K562 (cell line): ENCODE measurements around the gene NUDT22. TPM values are rescaled to one million over a fixed set of nuclear protein-coding genes. Genes with fewer than 3 reads are reported as not detected.

Experiments
- ATAC-seq: fragments of 200-7000 bp; cut with Tn5 transposase; 3 replicates; pipeline ENCODE4 v1.9.1; 2020; ENCODE audit warnings: moderate library complexity
- BruUV-seq: library from RNA; stranded (reverse); fragments of 400-500 nt; replicated peaks from 2 replicates; lab custom pipeline; 2021; lab: Mats Ljungman, UMichigan
- CTCF ChIA-PET: fragments of 300-600 bp; formaldehyde crosslinking; extraction: SDS; loops from one replicate; lab custom pipeline; 2021; ENCODE audit warnings: low intra/inter-chr PET ratio; lab: Yijun Ruan, JAX
- POLR2A ChIA-PET: fragments of 300-600, 350-650 bp; sonication (Branson Sonifier 250); formaldehyde crosslinking; extraction: SDS; loops from one replicate; lab custom pipeline; 2021; ENCODE audit warnings: antibody characterized with exemption, inconsistent platforms; lab: Yijun Ruan, JAX
- DNase-seq, 4 experiments: peaks; one replicate each; pipeline versions ENCODE4 v3.0.0 to v3.0.0-alpha.2; 2011 to 2018; ENCODE audit warnings: low spot score in 3 of 4, mixed read lengths in 3 of 4; ENCODE audit errors: extremely low read depth in 1 of 4
- FAIRE-seq: peaks from 2 replicates; lab custom pipeline; 2011; peaks lifted over from hg19 to GRCh38; lab: Jason Lieb, UNC
- H2AFZ ChIP-seq: 2 replicates; pipeline ENCODE4 v1.6.0; 2011; ENCODE audit warnings: low read depth, low read length, control low read depth, inconsistent platforms
- H3K27ac ChIP-seq: fragments of 200-600 bp; 3 replicates; pipeline ENCODE4 v1.8.0; 2011; ENCODE audit warnings: low read depth, mild to moderate bottlenecking, control low read depth, inconsistent platforms, low read length, moderate library complexity, mixed read lengths; ENCODE audit errors: extremely low read depth
- H3K27me3 ChIP-seq, 2 experiments: fragments of 300-600 bp in 1 of 2; 2 replicates in 1 of 2; 3 replicates in 1 of 2; pipeline versions ENCODE4 v1.6.0 to v1.8.0; 2011; ENCODE audit warnings: inconsistent platforms in 2 of 2, low read length in 2 of 2, mild to moderate bottlenecking in 1 of 2, mixed read lengths in 1 of 2, moderate library complexity in 1 of 2; ENCODE audit not compliant: control insufficient read depth in 2 of 2, insufficient read depth in 2 of 2
- H3K36me3 ChIP-seq: fragments of 300-600 bp; 3 replicates; pipeline ENCODE4 v1.8.0; 2011; ENCODE audit warnings: mild to moderate bottlenecking, low read length, inconsistent platforms; ENCODE audit not compliant: control insufficient read depth, insufficient read depth
- H3K4me1 ChIP-seq, 2 experiments: fragments of 200-600 bp in 1 of 2; replicated peaks in 1 of 2; 2 replicates in 1 of 2; 3 replicates in 1 of 2; pipeline versions ENCODE4 v1.5.1 to v1.8.0; 2011; ENCODE audit warnings: inconsistent platforms in 2 of 2, low read length in 2 of 2, mild to moderate bottlenecking in 1 of 2, mixed read lengths in 1 of 2, moderate library complexity in 1 of 2; ENCODE audit not compliant: control insufficient read depth in 2 of 2, insufficient read depth in 2 of 2
- H3K4me2 ChIP-seq: 2 replicates; pipeline ENCODE4 v1.6.1; 2011; ENCODE audit warnings: low read length, control low read depth, inconsistent platforms, mixed read lengths; ENCODE audit not compliant: insufficient read depth
- H3K4me3 ChIP-seq: fragments of 200-600 bp; sonication (generic), shearing (Covaris generic); 2 replicates; pipeline ENCODE4 v1.5.1; 2016; ENCODE audit warnings: control low read depth, inconsistent platforms
- H3K79me2 ChIP-seq: fragments of 200-600 bp; 3 replicates; pipeline ENCODE4 v1.8.0; 2011; ENCODE audit warnings: low read length, inconsistent platforms; ENCODE audit not compliant: control insufficient read depth, insufficient read depth
- H3K9ac ChIP-seq, 2 experiments: 2 replicates each; pipeline versions ENCODE4 v1.6.0 to v1.6.1; 2011; ENCODE audit warnings: low read depth in 2 of 2, low read length in 2 of 2, control low read depth in 1 of 2, inconsistent platforms in 1 of 2, mild to moderate bottlenecking in 1 of 2, mixed read lengths in 1 of 2; ENCODE audit not compliant: insufficient read depth in 1 of 2
- H3K9me1 ChIP-seq: one replicate; pipeline ENCODE4 v1.6.0; 2011; ENCODE audit warnings: inconsistent platforms, mild to moderate bottlenecking, low read length, moderate library complexity; ENCODE audit not compliant: control insufficient read depth, insufficient read depth
- H3K9me3 ChIP-seq: replicated peaks from 2 replicates; pipeline ENCODE4 v1.5.1; 2011; ENCODE audit warnings: low read depth, low read length, inconsistent platforms; ENCODE audit not compliant: control insufficient read depth, insufficient read depth
- H4K20me1 ChIP-seq: replicated peaks from 2 replicates; pipeline ENCODE4 v1.6.1; 2011; ENCODE audit warnings: low read length, inconsistent platforms, mixed read lengths; ENCODE audit not compliant: control insufficient read depth, insufficient read depth
- DDX20 ChIP-seq: fragments of 450-650 bp; IDR thresholded peaks from 2 replicates; pipeline ENCODE4 v1.6.1; 2016; ENCODE audit warnings: missing genetic modification characterization, low read depth, mild to moderate bottlenecking, missing compliant biosample characterization, moderate library complexity
- RBFOX2 ChIP-seq: fragments of 200-400 bp; formaldehyde crosslinking; IDR thresholded peaks from 2 replicates; pipeline ENCODE4 v1.6.1; 2017; ENCODE audit warnings: low read depth, mild to moderate bottlenecking, low read length, moderate library complexity
- WGBS: fragments of 100-300 bp; shearing (Covaris generic); methylation state at CpG from one replicate; pipeline ENCODE4 v1.1.6; 2016; ENCODE audit warnings: low coverage, mixed read lengths; ENCODE audit not compliant: insufficient coverage; ENCODE audit errors: missing lambda C conversion rate; 5-methylcytosine and 5-hydroxymethylcytosine counted together
- in situ Hi-C: fragments of 300-500 bp; cut with MboI; formaldehyde crosslinking; loops from 4 replicates; pipeline ENCODE4 v1.15.0; 2018; ENCODE audit warnings: inconsistent platforms, mixed read lengths
- intact Hi-C: fragments of 100-400 bp; cut with micrococcal nuclease; formaldehyde crosslinking; loops from 2 replicates; pipeline ENCODE4 v1.14.2; 2022
- polyA plus RNA-seq, 8 experiments: library from polyadenylated mRNA; depleted of rRNA in 4 of 8; stranded (reverse) in 5 of 8; unstranded in 3 of 8; fragments of >200 nt; fragmentation: Nextera tagmentation in 2 of 8; fragmentation: Illumina TruSeq in 1 of 8; extraction: Ambion mirVana in 2 of 8; extraction: Trizol in 1 of 8; gene quantifications; 2 replicates each; pipeline versions ENCODE4 v1.2.1 to v1.2.3, GENCODE V29; 2011 to 2014; ENCODE audit warnings: inconsistent platforms in 1 of 8, missing spikeins in 1 of 8
- total RNA-seq, 7 experiments: library from RNA; depleted of rRNA in 6 of 7; stranded (reverse); fragments of >200 nt in 6 of 7; fragmentation: Illumina TruSeq in 2 of 7; extraction: Trizol in 2 of 7; gene quantifications; 2 replicates each; pipeline versions ENCODE4 v1.2.1 to v1.2.3, GENCODE V29; 2011 to 2021; ENCODE audit warnings: low replicate concordance in 1 of 7
- TF ChIP-seq, protein P1 (sequence below): fragments of 200-800 bp; sonication (Bioruptor generic); IDR thresholded peaks from 2 replicates; pipeline ENCODE4 v1.6.1; 2017; ENCODE audit warnings: missing genetic modification characterization, missing compliant biosample characterization

The NUDT22 gene
- total and polyA plus RNA-seq, 9 of the 15 experiments (the other 6 are each of a cell fraction or from before 2014, with no cell fraction given) = 6.3 to 92.6 (median 37.4) TPM

DNA sequence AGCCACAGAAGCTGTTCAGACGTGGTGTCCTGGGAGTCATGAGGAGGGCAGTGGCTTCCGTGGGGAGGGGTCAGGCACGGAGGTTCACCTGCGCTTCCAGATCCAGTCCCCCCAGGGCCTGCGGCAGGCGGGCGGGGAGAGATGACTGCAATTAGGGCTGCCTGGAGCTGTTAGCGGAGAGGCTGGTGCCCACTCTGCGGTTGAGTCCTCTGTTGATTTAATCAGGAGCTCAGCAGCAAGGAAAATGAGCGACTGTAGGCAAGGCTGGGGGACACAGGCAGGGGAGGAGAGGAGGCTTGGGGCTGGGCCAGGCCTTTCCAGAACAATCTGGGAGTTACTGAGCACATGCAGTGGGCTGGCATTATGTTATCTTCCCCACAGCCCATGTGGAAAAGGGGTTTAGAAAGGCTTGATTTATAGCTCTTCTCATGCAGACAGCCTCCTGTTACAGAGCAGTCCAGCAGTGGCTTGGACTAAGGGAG, 38.3 kb downstream of the NUDT22 start (continued):
- TF ChIP-seq, protein P1, sequence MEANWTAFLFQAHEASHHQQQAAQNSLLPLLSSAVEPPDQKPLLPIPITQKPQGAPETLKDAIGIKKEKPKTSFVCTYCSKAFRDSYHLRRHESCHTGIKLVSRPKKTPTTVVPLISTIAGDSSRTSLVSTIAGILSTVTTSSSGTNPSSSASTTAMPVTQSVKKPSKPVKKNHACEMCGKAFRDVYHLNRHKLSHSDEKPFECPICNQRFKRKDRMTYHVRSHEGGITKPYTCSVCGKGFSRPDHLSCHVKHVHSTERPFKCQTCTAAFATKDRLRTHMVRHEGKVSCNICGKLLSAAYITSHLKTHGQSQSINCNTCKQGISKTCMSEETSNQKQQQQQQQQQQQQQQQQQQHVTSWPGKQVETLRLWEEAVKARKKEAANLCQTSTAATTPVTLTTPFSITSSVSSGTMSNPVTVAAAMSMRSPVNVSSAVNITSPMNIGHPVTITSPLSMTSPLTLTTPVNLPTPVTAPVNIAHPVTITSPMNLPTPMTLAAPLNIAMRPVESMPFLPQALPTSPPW = 0 out of 2 replicates have a peak, but pooled peaks have one; percentile 30

DNA sequence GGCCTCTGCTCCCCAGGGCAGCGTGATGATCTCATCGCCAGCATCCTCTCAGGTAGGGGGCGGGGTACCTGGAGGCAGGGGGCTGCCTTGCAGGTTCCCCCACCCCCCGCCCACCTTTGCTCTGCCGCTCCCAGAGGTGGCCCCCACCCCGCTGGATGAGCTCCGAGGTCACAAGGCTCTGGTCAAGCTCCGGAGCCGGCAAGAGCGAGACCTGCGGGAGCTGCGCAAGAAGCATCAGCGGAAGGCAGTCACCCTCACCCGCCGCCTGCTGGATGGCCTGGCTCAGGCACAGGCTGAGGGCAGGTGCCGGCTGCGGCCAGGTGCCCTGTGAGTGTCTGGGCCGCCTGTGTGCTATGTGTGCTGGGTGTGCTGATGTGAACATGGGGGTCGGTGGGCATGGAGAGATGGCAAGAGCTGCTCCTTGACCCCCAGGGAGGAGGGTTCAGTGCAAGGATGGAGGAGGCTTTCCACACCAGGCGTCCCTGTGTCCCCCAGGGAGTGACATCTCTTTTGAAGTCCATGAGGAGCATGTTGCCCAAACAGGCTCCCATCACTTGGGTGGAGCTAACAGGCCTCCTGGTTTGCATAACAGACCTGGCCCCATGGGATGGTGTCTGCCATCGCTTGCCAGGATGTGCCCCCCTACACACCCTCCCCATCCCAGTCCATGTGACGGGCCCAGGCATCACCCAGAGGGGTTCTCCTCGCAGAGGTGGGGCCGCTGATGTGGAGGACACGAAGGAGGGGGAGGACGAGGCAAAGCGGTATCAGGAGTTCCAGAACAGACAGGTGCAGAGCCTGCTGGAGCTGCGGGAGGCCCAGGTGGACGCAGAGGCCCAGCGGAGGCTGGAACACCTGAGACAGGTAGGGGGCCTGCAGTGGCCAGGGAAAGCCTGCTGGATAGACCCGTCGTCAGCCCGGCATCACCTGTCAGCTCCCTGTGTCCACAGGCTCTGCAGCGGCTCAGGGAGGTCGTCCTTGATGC, 39.4 kb downstream of the NUDT22 start:
- H4K20me1 ChIP-seq = no peaks in the 10 kb centered on the region
- H3K27ac ChIP-seq = no peak overlapping the region
- ChIA-PET POLR2A (interaction anchor here (0.6 to 1.7 kb wide), 5 partner anchors 10 to 59 kb away, joined by 3 to 7 read pairs (median 4); partner anchors contain the start of genes FERMT3 and PPP1R14B), CTCF (no interaction called here)
- no TSS peak for BruUV-seq
- peaks cover 3% of the 10 kb centered on the region for H3K9me1 ChIP-seq
- no peak overlapping the region for H3K4me3 ChIP-seq
- peaks cover 15 to 57% of the 10 kb centered on the region in 2 experiments for H3K4me1 ChIP-seq
- intact Hi-C loops (no loop called here), in situ Hi-C loops (no loop called here)
- peaks cover 15% of the 10 kb centered on the region; the same call in 2 of the 3 replicates for H3K79me2 ChIP-seq
- 93% methylated on average over 22 of the region's 35 CpGs for WGBS
- ATAC-seq (no peak), FAIRE-seq (no peak)
- peaks cover 71% of the 10 kb centered on the region for H3K36me3 ChIP-seq
- H3K9ac ChIP-seq = no peak overlapping the region
- no peaks in the 10 kb centered on the region for H3K27me3 ChIP-seq
- no peak overlapping the region for H2AFZ ChIP-seq
- TF ChIP-seq DDX20 (tag) (no peak), RBFOX2 (0 out of 2 replicates have a peak, but pooled peaks have one; percentile 23)
- TF ChIP-seq, all 486 proteins: peak for 1
- no peak overlapping the region for H3K4me2 ChIP-seq
- DNase-seq = no peak
- H3K9me3 ChIP-seq = no peaks in the 10 kb centered on the region
